T-helper 2 cell treated with Interferon-gamma antibody and Interleukin-4, amounts not matched to agents 5 μg/mL and 100 μg/mL, for 36 hours (primary cell): ENCODE measurements around the gene HEPH.
"Not testable (repeated sequence)": the region's sequence is repeated elsewhere in the genome, so short reads cannot be mapped to it uniquely, and the experiment has no call there.

Experiments used
- DNase-seq: peaks from one replicate; pipeline ENCODE4 v3.0.0; 2021; ENCODE audit warnings: low spot score
- H3K27ac Mint-ChIP-seq: one replicate; pipeline ENCODE4 v1.8.0; 2021; ENCODE audit warnings: mild to moderate bottlenecking, mixed read lengths
- H3K27me3 Mint-ChIP-seq: one replicate; pipeline ENCODE4 v1.8.0; 2021; ENCODE audit warnings: low read depth, mixed read lengths
- H3K36me3 Mint-ChIP-seq: one replicate; pipeline ENCODE4 v1.8.0; 2021; ENCODE audit warnings: low read depth, mixed read lengths
- H3K4me1 Mint-ChIP-seq: one replicate; pipeline ENCODE4 v1.8.0; 2021; ENCODE audit warnings: low read depth, mixed read lengths
- H3K4me3 Mint-ChIP-seq: one replicate; pipeline ENCODE4 v1.8.0; 2022; ENCODE audit warnings: mild to moderate bottlenecking, moderate library complexity, mixed read lengths
- H3K9me3 Mint-ChIP-seq: one replicate; pipeline ENCODE4 v1.8.0; 2021; ENCODE audit warnings: mixed read lengths

HEPH gene, protein sequence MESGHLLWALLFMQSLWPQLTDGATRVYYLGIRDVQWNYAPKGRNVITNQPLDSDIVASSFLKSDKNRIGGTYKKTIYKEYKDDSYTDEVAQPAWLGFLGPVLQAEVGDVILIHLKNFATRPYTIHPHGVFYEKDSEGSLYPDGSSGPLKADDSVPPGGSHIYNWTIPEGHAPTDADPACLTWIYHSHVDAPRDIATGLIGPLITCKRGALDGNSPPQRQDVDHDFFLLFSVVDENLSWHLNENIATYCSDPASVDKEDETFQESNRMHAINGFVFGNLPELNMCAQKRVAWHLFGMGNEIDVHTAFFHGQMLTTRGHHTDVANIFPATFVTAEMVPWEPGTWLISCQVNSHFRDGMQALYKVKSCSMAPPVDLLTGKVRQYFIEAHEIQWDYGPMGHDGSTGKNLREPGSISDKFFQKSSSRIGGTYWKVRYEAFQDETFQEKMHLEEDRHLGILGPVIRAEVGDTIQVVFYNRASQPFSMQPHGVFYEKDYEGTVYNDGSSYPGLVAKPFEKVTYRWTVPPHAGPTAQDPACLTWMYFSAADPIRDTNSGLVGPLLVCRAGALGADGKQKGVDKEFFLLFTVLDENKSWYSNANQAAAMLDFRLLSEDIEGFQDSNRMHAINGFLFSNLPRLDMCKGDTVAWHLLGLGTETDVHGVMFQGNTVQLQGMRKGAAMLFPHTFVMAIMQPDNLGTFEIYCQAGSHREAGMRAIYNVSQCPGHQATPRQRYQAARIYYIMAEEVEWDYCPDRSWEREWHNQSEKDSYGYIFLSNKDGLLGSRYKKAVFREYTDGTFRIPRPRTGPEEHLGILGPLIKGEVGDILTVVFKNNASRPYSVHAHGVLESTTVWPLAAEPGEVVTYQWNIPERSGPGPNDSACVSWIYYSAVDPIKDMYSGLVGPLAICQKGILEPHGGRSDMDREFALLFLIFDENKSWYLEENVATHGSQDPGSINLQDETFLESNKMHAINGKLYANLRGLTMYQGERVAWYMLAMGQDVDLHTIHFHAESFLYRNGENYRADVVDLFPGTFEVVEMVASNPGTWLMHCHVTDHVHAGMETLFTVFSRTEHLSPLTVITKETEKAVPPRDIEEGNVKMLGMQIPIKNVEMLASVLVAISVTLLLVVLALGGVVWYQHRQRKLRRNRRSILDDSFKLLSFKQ

DNA sequence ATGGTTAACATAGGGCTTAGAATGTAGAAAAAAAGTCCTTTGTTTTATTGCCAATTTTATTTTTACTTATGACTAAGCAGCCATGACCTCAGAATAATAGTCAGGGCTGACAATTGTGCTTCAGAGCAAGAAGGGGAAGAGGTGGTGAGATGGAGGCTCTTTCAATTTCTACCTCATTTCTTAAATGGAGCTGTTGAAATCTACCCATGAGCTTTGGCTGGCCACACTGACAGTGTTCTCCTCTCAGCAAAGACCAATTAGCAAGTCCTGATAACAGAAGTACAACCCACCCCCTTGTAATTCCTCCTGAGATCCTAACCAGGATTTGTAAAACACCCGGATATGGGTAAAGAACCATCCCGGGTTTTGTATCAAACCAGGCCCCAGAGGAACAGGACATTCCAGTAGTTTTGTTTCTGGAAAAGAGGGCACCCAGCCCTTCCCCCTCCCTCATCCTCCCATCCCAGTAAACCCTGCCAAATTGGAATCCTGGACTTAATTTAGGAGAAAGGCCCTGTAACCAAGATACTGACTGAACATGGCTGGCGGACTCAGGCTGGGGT is at the start of gene HEPH:
TSS of gene HEPH (plus strand) at position 399 of the 563 bp plus-strand sequence. CDS start 6,324 bp downstream, outside the sequence.
- DNase-seq: no peak
- H3K27ac Mint-ChIP-seq: no peak within 1 kb of the TSS
- no peak within 1 kb of the TSS for H3K4me3 Mint-ChIP-seq
- H3K9me3 Mint-ChIP-seq: no peaks in the 10 kb centered on the region
- no peaks in the 10 kb centered on the region for H3K4me1 Mint-ChIP-seq
- H3K36me3 Mint-ChIP-seq: no peaks in the 10 kb centered on the region
- no peaks in the 10 kb centered on the region for H3K27me3 Mint-ChIP-seq

DNA sequence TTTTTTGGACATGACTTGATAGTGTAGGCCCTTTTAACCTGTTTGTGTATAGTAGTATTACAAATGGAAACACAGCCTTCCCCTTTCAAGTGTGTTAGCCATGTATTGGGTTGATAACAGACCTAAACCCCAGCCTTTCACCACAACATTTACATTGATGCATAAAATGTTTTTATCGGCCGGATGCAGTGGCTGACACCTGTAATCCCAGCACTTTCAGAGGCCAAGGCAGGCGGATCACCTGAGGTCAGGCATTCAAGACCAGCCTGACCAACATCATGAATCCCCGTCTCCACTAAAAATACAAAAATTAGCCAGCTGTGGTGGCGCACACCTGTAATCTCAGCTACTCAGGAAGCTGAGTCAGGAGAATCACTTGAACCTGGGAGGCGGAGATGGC is 45.3 kb upstream of the HEPH start:
- H3K27me3 Mint-ChIP-seq, H3K4me3 Mint-ChIP-seq, H3K27ac Mint-ChIP-seq, H3K36me3 Mint-ChIP-seq, DNase-seq, H3K9me3 Mint-ChIP-seq, H3K4me1 Mint-ChIP-seq: not testable (repeated sequence)

DNA sequence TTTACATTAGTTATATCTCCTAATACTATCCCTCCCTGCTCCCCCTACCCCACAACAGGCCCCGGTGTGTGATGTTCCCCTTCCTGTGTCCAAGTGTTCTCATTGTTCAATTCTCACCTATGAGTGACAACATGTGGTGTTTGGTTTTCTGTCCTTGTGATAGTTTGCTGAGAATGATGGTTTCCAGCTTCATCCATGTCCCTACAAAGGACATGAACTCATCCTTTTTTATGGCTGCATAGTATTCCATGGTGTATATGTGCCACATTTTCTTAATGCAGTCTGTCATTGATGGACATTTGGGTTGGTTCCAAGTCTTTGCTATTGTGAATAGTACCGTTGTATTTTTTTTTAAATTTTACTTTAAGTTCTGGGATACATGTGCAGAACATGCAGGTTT is 42.7 kb upstream of the HEPH start:
- not testable (repeated sequence) for DNase-seq, H3K27me3 Mint-ChIP-seq, H3K4me3 Mint-ChIP-seq, H3K4me1 Mint-ChIP-seq, H3K36me3 Mint-ChIP-seq, H3K27ac Mint-ChIP-seq
- peaks cover 16% of the 10 kb centered on the region for H3K9me3 Mint-ChIP-seq

DNA sequence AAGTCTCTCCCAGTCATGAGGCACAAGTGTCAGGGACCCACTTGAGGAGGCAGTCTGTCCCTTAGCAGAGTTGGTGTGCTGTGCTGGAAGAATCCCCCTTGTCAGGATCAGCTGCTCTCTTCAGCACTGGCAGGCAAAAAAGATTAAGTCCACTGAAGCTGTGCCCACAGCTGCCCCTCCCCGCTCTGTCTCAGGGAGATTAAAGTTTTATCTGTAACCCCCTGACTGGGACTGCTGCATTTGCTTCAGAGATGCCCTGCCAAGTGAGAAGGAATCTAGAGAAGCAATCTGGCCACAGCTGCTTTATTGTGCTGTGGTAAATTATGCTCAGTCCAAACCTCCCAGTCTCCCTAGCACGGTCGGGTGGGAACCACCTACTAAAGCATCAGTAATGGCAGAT is 37.4 kb upstream of the HEPH start:
- peaks cover 10% of the 10 kb centered on the region for H3K9me3 Mint-ChIP-seq
- DNase-seq: no peak
- peaks cover 2% of the 10 kb centered on the region for H3K27me3 Mint-ChIP-seq
- no peak overlapping the region for H3K27ac Mint-ChIP-seq
- no peak overlapping the region for H3K4me3 Mint-ChIP-seq
- H3K4me1 Mint-ChIP-seq: no peaks in the 10 kb centered on the region
- no peaks in the 10 kb centered on the region for H3K36me3 Mint-ChIP-seq

DNA sequence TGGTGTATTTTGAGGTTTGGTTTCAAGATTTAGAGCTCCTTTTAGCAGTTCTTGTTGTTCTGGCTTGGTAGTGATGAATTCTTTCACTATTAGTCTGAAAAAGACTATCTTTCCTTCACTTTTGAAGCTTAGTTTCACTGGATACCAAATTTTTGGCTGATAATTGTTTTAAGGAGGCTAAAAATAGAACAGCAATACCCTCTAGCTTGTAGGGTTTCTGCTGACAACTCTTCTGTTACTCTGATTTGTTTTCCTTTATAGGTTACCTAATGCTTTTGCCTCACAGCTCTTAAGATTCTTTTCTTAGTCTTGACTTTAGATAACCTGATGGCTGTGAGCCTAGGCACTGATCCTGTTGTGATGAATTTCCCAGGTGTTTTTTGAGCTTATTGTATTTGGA is 33.6 kb upstream of the HEPH start:
- Mint-ChIP-seq H3K36me3 (no peaks in the 10 kb centered on the region), H3K4me1 (no peaks in the 10 kb centered on the region), H3K27me3 (no peaks in the 10 kb centered on the region), H3K4me3 (no peak overlapping the region), H3K27ac (no peak overlapping the region), H3K9me3 (no peaks in the 10 kb centered on the region)
- no peak for DNase-seq

DNA sequence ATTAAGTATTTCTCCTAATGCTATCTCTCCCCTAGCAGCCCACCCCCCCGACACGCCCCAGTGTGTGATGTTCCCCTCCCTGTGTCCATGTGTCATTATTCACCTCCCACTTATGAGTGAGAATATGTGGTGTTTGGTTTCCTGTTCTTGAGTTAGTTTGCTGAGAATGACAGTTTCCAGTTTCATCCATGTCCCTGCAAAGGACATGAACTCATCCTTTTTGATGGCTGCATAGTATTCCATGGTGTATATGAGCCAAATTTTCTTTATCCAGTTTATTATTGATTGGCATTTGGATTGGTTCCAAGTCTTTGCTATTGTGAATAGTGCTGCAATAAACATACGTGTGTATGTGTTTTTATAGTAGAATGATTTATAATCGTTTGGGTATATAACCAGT is 28.8 kb upstream of the HEPH start:
- not testable (repeated sequence) for H3K4me3 Mint-ChIP-seq, H3K36me3 Mint-ChIP-seq, DNase-seq, H3K27ac Mint-ChIP-seq, H3K9me3 Mint-ChIP-seq, H3K4me1 Mint-ChIP-seq, H3K27me3 Mint-ChIP-seq

DNA sequence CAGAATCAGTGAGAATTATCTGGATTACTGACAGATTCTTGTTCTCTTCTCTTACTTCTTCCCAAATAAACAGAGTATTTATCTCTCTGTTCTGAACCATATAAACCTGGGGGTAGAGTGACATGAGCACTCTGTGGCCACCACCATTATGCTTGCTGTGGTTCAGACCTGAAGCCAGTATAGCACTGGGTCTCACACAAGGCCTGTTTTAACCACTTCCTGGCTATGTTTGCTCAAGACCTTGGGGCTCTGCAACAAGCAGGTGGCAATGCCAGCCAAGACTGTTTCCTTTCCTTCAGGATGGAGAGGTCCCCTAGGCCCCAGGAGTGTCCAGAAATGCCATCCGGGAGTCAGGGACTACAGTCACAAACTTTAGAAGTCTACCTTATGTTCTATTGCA is 21.7 kb upstream of the HEPH start:
- Mint-ChIP-seq H3K9me3 (no peaks in the 10 kb centered on the region), H3K36me3 (no peaks in the 10 kb centered on the region), H3K4me3 (no peak overlapping the region), H3K4me1 (peaks cover 4% of the 10 kb centered on the region), H3K27ac (no peak overlapping the region), H3K27me3 (no peaks in the 10 kb centered on the region)
- no peak for DNase-seq

DNA sequence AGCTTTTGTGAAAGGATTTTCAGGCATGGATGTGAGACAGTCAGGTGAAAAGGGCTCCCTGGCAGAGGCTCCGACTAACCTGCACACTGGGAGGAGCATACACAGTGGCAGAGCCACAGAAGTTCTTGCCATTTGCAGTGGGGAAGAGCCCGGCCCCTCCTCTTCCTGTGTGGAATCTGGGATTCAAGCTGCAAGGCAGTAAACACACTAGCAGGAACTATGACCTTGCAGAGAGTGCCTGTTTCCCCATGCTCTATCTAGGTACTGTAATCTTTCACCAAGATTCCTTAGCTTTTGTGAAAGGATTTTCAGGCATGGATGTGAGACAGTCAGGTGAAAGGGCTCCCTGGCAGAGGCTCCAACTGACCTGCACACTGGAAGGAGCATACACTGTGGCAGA is 19.8 kb upstream of the HEPH start:
- no peaks in the 10 kb centered on the region for H3K9me3 Mint-ChIP-seq
- H3K27me3 Mint-ChIP-seq: no peaks in the 10 kb centered on the region
- peaks cover 4% of the 10 kb centered on the region for H3K4me1 Mint-ChIP-seq
- no peak overlapping the region for H3K27ac Mint-ChIP-seq
- H3K4me3 Mint-ChIP-seq: no peak overlapping the region
- no peak for DNase-seq
- H3K36me3 Mint-ChIP-seq: no peaks in the 10 kb centered on the region

DNA sequence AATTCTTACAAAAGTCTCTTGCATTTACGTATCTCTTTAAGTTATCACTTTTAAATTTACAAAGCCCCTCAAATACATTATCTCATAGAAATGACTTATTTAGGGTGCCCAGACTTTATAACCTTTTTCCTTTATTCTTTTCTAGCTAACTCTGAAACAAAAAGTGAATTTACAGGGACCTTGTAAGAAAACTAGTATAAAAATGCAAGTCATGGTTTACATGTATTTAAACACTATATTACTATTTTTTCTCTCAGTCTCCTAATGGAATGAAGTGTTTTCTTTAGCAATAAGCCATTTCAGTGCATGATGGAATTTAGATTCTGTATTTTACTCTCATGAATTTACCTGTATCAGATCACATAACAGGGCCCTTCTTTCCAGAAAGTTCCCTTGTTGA is 14.5 kb upstream of the HEPH start:
- H3K36me3 Mint-ChIP-seq: no peaks in the 10 kb centered on the region
- H3K4me3 Mint-ChIP-seq: no peak overlapping the region
- no peaks in the 10 kb centered on the region for H3K9me3 Mint-ChIP-seq
- no peak overlapping the region for H3K27ac Mint-ChIP-seq
- DNase-seq: no peak
- no peaks in the 10 kb centered on the region for H3K27me3 Mint-ChIP-seq
- no peaks in the 10 kb centered on the region for H3K4me1 Mint-ChIP-seq

DNA sequence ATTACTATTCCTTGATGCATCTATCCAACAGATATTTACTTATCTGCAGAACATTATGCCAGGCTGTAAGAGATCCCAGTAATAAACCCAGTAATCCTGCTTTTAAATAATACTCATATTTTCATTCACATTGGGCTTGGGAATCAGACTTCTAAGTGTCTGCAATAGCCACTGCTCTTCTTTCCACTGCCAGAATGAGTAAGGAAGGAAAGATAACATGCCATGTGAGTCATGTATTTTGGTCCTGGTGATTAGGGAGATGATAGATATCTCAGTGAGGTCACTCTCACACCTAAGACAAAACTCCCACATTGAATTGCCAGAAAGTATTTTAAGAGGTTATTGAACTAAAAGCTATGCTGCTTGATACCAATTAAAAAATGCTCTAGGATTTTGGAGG is 13.9 kb upstream of the HEPH start:
- Mint-ChIP-seq H3K27ac (no peak overlapping the region), H3K27me3 (no peaks in the 10 kb centered on the region), H3K4me1 (no peaks in the 10 kb centered on the region), H3K9me3 (no peaks in the 10 kb centered on the region), H3K4me3 (no peak overlapping the region), H3K36me3 (no peaks in the 10 kb centered on the region)
- DNase-seq: no peak

DNA sequence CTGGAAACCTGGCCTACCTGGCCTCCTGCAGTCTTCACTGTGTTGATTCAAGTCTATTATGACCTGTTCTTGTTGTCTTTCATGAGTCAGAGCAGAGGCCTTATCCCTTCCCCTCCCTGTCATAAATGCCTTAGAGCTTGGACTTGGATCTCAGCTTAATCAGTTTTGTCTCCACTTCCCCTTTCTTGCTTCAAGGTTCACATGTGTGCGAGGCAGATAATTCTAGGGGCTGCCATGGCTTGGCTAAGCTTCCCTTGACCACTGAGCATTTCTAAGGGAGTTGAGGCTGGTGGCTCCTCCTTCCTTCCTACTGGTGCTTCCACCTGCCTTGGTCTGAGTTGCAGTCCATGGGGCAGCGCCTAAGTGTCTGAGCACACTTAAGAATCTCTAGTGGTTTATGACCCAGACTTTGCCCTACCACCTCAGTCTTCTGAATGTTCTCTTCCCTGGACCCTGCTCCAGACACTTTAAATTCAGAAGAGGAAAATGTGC is 1.7 kb upstream of the HEPH start:
- no peak overlapping the region for H3K4me3 Mint-ChIP-seq
- no peaks in the 10 kb centered on the region for H3K9me3 Mint-ChIP-seq
- no peaks in the 10 kb centered on the region for H3K4me1 Mint-ChIP-seq
- no peak for DNase-seq
- no peak overlapping the region for H3K27ac Mint-ChIP-seq
- no peaks in the 10 kb centered on the region for H3K36me3 Mint-ChIP-seq
- H3K27me3 Mint-ChIP-seq: no peaks in the 10 kb centered on the region

DNA sequence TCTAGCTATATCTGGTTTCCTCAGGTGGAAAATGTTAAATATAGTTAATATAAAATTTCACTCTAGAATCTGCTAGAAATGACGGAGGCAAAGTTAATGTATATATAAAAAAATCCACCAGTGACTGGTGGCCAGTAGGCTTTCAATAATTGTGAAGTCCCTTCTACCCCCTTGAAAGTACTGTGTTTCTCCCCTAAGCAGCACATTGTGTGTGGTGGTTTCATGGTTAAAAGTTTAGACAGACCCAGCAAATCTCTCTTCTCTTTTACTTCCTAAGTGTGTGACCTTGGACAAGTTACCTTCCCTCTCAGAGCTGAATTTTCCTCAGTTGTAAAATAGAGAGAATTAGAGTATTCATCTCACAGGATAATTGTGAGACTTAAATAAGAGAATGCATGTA is 600 bp upstream of the HEPH start:
- no peaks in the 10 kb centered on the region for H3K36me3 Mint-ChIP-seq
- no peak for DNase-seq
- H3K27me3 Mint-ChIP-seq: no peaks in the 10 kb centered on the region
- no peak overlapping the region for H3K27ac Mint-ChIP-seq
- H3K4me3 Mint-ChIP-seq: no peak overlapping the region
- no peaks in the 10 kb centered on the region for H3K4me1 Mint-ChIP-seq
- no peaks in the 10 kb centered on the region for H3K9me3 Mint-ChIP-seq

DNA sequence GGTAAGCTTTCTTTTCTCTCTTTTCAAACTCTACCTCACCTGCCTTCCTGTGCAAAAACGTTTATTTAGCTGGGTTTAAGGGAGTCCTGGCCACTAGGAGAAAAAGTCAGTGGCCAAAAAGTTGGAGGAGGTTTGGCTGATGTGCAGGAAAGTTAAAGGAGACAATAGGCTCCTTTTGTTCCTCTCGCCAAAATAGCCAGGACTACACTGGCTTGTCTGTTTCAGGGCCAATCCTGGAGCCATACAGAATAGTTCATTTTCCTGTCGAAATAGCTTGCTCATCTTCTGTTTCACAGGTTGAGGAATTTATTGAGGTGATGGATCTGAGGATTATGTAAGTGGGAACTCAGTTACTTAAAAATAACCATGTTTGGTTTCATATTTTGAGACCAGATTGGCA is 423 bp downstream of the HEPH start:
- H3K4me3 Mint-ChIP-seq: no peak overlapping the region
- H3K27me3 Mint-ChIP-seq: no peaks in the 10 kb centered on the region
- H3K9me3 Mint-ChIP-seq: no peaks in the 10 kb centered on the region
- H3K4me1 Mint-ChIP-seq: no peaks in the 10 kb centered on the region
- no peaks in the 10 kb centered on the region for H3K36me3 Mint-ChIP-seq
- DNase-seq: no peak
- H3K27ac Mint-ChIP-seq: no peak overlapping the region

DNA sequence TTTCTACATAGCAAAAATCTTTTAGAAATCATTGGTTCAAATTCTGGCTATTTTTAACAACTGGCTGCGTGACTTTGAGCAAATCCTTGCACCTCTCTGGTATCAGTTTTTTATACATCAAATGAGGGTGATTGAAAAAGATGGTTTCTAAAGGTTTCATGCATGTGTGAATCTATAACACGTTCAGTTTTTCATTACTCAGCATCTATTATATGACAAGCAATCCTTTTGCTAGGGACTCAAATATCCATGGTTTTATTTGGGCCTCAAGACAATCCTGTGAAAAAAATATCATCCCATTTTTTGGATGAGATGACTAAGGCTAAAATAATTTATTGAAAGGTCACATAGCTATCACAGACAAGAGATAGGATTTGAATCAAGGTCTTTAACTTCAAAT is 884 bp downstream of the HEPH start:
- Mint-ChIP-seq H3K9me3 (no peaks in the 10 kb centered on the region), H3K4me3 (no peak overlapping the region), H3K36me3 (no peaks in the 10 kb centered on the region), H3K27ac (no peak overlapping the region), H3K4me1 (no peaks in the 10 kb centered on the region), H3K27me3 (no peaks in the 10 kb centered on the region)
- DNase-seq: no peak
